Activated naive CD4-positive, alpha-beta T cell (primary cell): ENCODE results near the gene POMP.

Experiments
- DNase-seq, 4 experiments: peaks; one replicate each; lab custom pipeline; 2025; lab: John Stamatoyannopoulos, UW

Gene POMP, protein sequence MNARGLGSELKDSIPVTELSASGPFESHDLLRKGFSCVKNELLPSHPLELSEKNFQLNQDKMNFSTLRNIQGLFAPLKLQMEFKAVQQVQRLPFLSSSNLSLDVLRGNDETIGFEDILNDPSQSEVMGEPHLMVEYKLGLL

DNA sequence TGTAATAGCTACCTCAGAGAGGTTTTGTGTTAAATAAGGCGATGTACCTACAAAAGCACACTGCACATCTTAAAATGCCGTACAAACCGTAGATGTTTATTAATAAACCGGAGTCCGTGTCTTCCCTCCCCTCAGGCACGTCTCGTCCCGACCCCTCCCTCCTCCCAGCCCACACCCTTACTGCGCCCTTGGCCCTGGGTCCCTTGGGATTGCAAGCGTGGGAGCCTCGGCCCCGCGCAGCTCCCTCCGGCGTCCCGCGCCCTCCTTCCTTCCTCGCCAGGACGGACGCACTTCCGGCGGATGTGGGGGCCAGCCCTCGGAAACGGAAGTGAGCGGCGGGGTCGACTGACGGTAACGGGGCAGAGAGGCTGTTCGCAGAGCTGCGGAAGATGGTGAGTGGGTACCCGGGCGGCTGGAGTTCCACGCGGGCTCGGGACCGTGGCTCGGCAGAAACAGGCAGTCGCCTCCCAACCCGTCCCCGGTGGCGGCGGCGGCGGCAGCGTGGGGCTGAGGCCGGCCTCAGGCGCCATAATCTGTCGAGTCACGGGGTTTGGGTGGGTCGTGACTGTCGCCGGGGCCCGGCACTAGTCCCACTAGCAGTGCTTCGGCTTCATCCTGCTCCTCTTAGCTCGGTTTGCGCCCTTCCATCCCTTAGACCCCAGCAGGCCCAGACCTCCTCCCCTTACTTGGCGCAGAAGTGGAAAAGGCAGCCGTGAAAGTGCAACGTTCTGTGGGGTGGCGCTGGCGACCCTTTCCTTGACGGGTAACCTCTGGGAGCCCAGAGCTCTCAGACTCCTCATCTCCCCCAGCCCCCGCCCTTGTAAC is at the start of gene POMP:
TSS of gene POMP (plus strand) at position 335 of the 825 bp plus-strand sequence. CDS start at position 390, 55 bp downstream.
- peak; percentile 78 to 88 (median 84) for DNase-seq

- DNase-seq = no peak
Observed at GRCh38 chr13:28609381-28609780, 49.5 kb upstream of the POMP start.

DNA sequence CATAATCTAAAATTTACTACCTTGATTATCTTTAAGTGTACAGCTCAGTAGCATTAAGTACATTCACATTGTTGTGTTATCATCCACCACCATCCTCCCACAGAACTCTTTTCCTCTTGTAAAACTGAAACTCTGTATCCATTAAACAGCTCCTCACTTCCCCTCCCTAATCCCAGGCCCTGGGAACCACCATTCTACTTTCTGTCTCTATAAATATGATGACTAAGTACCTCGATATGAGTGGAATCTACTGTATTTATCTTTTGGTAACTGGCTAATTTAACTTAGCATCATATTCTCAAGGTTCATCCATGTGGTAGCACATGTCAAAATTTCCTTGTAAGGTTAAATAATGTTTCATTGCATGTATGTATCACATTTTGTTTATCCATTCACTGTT is 49.0 kb upstream of the POMP start:
- no peak for DNase-seq

GRCh38 chr13:28610996-28611395 is 47.9 kb upstream of the POMP start:
- no peak for DNase-seq

- no peak for DNase-seq
Observed at GRCh38 chr13:28611654-28612131, 47.2 kb upstream of the POMP start.

DNA sequence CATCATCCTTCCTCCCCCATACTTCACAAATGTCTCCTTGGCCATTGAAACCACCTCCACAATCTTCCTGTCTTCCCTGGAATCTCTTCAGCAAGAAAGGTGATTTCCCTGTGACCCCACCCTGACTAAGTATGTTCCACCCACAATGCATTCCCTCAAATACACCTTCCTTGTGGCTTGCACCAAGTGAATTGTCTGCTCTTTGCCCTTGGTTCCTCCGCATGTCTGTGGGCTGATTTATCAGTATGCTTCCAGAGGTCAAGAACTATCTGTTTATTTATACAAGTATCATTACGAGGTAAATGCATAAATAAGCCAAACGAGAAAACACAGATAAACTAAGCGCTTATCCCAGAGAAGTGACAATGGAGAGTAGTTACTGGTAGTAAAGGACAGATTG is 45.4 kb upstream of the POMP start:
- no peak for DNase-seq

- DNase-seq = no peak
Observed at GRCh38 chr13:28615916-28616446, 42.9 kb upstream of the POMP start.

DNA sequence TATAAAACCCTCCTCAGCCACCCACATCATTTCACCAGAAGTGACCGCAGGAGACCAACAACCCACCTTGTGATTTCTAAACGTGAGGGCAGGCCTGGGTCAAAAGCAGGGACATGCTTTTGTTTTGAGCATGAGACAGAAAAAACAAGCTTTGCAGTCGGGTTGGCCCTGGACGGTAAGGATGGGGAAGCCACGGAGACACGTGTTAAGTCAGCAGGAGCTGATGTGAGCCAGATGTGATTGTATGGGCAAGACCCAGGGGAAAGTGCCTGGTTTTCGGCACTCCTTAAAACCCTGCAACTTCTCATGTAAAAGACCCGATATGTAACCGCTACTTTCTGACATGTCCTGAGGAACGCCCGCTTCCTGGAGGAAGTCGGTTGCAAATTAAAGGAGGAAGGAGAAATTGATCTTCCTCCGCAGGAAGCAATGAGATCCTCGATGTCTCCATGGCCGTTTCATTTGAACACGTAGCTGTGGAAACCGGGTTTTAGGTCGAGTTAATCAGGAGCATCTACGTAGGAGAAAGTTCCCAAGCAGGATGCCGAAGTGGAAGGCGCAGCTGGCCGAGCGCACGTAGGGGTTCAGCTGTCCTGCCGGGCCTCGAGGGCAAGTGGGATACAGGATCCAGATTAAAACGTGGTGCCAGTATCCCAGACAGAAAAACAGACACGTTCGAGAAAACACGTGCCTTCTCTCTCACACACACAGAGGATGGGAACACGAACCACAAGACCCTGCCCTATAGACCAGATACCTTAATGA is 40.5 kb upstream of the POMP start:
- DNase-seq = no peak

DNA sequence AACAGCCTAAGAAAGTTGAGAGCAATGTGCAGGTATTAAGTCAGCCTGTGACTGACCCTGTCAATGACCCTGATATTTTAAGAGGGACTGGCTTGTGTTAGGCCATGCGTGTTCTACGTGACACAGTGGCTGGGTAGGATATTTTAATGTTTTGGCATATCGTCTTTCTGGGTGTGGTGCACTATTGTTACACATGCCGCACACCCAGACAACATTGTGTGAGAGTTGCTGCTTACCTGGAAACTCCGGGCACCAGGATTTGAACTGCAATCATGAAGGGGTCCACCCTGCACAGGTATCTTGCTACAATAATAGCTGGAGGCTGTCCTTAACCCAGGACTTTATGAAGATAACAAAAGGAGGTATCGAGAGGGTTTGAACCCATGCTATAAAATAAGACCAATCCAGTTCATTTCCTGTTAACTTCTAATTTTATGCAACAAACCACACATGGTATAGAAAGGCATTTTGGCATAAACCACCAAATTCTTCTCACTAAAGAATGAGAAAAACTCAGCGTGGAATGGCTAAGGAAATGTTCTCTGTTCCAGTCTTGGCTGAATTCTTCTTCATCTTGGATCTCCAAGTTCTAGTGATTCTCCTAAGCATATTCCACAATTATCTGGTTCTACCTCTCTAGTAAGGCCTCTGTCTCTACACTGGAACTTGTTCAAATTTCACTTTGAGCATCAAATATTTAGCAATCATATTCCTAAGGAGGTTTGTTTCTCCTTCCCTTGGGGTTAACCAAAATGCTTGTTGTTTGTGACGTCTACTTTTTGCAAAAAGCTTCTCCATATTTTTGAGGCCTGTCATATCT is 38.7 kb upstream of the POMP start:
- DNase-seq = no peak

DNA sequence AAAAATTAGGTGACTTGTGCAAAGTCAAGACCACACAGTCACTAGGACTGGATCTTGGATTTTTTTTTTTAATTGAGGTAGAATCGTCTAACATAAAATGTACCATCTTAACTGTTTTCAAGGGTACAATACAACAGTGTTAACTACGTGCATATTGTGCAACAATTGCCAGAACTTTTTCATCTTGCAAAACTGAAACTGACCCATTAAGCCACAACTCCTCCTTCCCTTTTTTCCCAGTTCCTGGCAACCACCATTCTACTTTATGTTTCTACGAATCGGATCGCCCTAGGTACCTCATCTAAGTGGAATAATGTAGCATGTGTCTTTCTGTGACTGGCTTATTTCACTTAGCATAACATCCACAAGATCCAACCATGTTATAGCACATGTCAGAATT is 37.5 kb upstream of the POMP start:
- no peak for DNase-seq

DNA sequence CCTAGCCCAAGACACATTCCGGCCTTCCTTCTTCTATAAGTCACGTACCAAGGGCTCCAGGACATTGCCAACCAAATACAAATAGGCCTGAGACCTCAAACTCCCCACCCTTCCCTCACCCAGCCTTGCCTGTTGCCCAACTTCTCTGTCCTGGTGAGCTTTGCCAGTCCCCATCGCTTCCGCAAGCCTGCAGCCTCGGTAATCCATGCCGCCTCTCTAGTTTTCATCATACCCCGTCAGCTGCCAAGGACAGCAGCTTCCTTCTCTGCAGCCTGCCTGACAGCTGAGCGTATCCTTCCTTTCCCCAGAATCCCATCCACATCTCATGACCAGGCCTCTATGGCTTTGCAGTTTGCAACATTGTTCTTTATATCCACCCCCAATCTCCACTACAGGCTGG is 36.6 kb upstream of the POMP start:
- DNase-seq = no peak

- no peak for DNase-seq
Observed at GRCh38 chr13:28623782-28624706, 34.9 kb upstream of the POMP start.

GRCh38 chr13:28624707-28625432 is 34.1 kb upstream of the POMP start:
- no peak for DNase-seq

DNA sequence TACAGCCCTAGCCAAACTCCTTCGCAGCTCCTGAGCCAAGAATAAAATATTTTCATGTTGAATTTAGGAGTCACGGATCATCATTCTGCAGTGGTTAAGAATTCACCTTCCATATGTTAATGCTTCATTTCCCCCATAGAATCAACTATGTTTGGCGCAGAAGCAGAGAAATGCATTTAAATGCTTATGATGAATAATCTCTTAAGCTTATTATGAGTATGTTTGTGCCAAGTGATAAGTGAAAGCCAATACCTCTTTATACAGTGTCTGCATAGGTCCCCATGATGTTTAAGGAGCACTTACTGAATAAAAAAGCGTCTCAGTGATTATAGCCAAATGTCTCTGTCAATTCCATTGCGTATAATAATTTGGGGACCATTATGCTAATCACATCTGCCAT is 32.7 kb upstream of the POMP start:
- no peak for DNase-seq

- DNase-seq = no peak
Observed at GRCh38 chr13:28628241-28628640, 30.7 kb upstream of the POMP start.

- no peak for DNase-seq
Observed at GRCh38 chr13:28630869-28631268, 28.1 kb upstream of the POMP start.

DNA sequence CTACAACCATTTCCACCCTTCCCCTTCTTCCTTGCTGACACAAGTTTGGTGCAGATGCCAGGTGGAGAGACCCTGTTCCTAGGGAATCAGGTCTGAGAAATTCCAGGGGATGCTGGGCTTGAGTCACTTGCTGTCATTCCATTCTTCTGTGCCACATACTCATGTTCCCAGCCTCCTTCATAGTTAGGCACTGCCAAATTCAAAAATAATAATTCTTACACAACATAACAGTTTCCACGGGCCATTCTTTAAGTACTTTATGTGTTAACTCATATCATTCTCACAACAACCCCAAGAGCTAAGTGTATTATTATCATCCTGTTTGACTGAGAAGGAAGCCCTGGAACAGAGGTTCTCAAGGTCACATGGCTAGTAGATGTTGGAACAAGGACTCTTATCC is 27.1 kb upstream of the POMP start:
- DNase-seq = no peak

DNA sequence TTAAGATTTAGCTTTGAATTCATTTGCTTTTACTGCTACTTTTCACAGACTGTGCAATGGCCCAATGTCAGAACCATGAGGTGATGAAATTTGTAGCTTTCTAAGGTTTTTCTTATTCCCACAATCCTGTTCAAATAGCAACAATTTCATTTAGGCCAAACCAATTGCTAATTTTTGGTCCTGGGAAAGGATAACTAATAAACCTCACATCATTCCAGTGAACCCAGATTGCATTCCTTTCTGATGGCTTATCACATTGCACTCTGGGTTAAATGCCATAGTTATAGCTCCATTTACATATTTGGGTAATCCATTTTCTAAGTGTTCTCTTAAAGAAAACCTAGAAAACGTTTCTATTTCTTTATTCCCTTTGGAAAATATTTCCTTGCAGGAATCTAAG is 22.9 kb upstream of the POMP start:
- DNase-seq = no peak

GRCh38 chr13:28636677-28637317 is 22.1 kb upstream of the POMP start:
- peak in 1 of 4 experiments; percentile 8 for DNase-seq
